GM12878 (cell line): Measurements from ENCODE around the gene SPEG. TPM values are rescaled to one million over a fixed set of nuclear protein-coding genes. Genes with fewer than 3 reads are reported as not detected.
A peak's percentile ranks its signal among the peaks of the same experiment; 100 is the strongest.

Experiments used
- BACH1 ChIP-seq: fragments of 450-650 bp; IDR thresholded peaks from 2 replicates; pipeline ENCODE4 v1.6.1; 2017; ENCODE audit warnings: mild to moderate bottlenecking, borderline replicate concordance
- BCL3 ChIP-seq: IDR thresholded peaks from 2 replicates; pipeline ENCODE4 v1.6.1; 2011; ENCODE audit warnings: borderline replicate concordance, low read depth, mild to moderate bottlenecking, moderate library complexity, low read length; ENCODE audit not compliant: insufficient read depth, poor library complexity, severe bottlenecking
- CHD2 ChIP-seq: IDR thresholded peaks from 2 replicates; pipeline ENCODE4 v1.6.1; 2011; ENCODE audit warnings: low read depth, low read length, improper control_type of control experiment, borderline replicate concordance
- CREM ChIP-seq: IDR thresholded peaks from 2 replicates; pipeline ENCODE4 v1.6.1; 2014; ENCODE audit warnings: antibody characterized with exemption, low read depth
- DPF2 ChIP-seq: fragments of 450-650 bp; IDR thresholded peaks from 2 replicates; pipeline ENCODE4 v1.6.1; 2017; ENCODE audit warnings: mild to moderate bottlenecking
- GATAD2B ChIP-seq: fragments of 450-650 bp; conservative IDR thresholded peaks from 2 replicates; pipeline ENCODE4 v1.6.1; 2017; ENCODE audit warnings: low read depth, mild to moderate bottlenecking, moderate library complexity
- HCFC1 ChIP-seq: fragments of 150-350 bp; IDR thresholded peaks from 2 replicates; pipeline ENCODE4 v1.6.1; 2014; ENCODE audit warnings: low read length
- IKZF2 ChIP-seq, 2 experiments: fragments of 450-650 bp; IDR thresholded peaks; 2 replicates each; pipeline ENCODE4 v1.6.1; 2017; ENCODE audit warnings: mild to moderate bottlenecking in 2 of 2, moderate library complexity in 2 of 2
- LARP7 ChIP-seq: fragments of 450-650 bp; IDR thresholded peaks from 2 replicates; pipeline ENCODE4 v1.6.1; 2017; ENCODE audit warnings: mild to moderate bottlenecking
- MYB ChIP-seq: fragments of 150-350 bp; IDR thresholded peaks from 2 replicates; pipeline ENCODE4 v1.6.1; 2014; ENCODE audit warnings: mild to moderate bottlenecking, low read depth, low read length, borderline replicate concordance
- PAX5 ChIP-seq: IDR thresholded peaks from 2 replicates; pipeline ENCODE4 v1.6.1; 2011; ENCODE audit warnings: low read depth, low read length, borderline replicate concordance
- RAD21 ChIP-seq: IDR thresholded peaks from 2 replicates; pipeline ENCODE4 v1.6.1; 2011; ENCODE audit warnings: mild to moderate bottlenecking, low read depth, low read length, moderate library complexity; ENCODE audit not compliant: insufficient read depth
- RB1 ChIP-seq: fragments of 450-650 bp; formaldehyde crosslinking; IDR thresholded peaks from 2 replicates; pipeline ENCODE4 v1.6.1; 2017; ENCODE audit warnings: mild to moderate bottlenecking, borderline replicate concordance
- RUNX3 ChIP-seq: IDR thresholded peaks from 2 replicates; pipeline ENCODE4 v1.6.1; 2012; ENCODE audit warnings: low read length, inconsistent platforms
- SMARCA5 ChIP-seq: fragments of 450-650 bp; IDR thresholded peaks from 2 replicates; pipeline ENCODE4 v1.6.1; 2017; ENCODE audit warnings: mild to moderate bottlenecking
- TCF3 ChIP-seq: IDR thresholded peaks from 2 replicates; pipeline ENCODE4 v1.6.1; 2012; ENCODE audit warnings: low read depth, mild to moderate bottlenecking, low read length, borderline replicate concordance; ENCODE audit not compliant: insufficient read depth
- YBX1 ChIP-seq: fragments of 450-650 bp; IDR thresholded peaks from 2 replicates; pipeline ENCODE4 v1.6.1; 2016; ENCODE audit warnings: antibody characterized with exemption
- YY1 ChIP-seq: IDR thresholded peaks from 2 replicates; pipeline ENCODE4 v1.6.1; 2011; ENCODE audit warnings: low read depth, mild to moderate bottlenecking, low read length
- polyA plus RNA-seq, 11 experiments: library from polyadenylated mRNA; depleted of rRNA in 4 of 11; unstranded in 6 of 11; stranded (reverse) in 5 of 11; fragments of >200 nt; fragmentation: Nextera tagmentation in 4 of 11; fragmentation: Illumina TruSeq in 1 of 11; extraction: Ambion mirVana in 4 of 11; extraction: Trizol in 1 of 11; gene quantifications; 1 replicate in 1 of 11; 2 replicates in 10 of 11; pipeline versions ENCODE4 v1.2.1 to v1.2.3, GENCODE V29; 2011 to 2016; ENCODE audit warnings: inconsistent platforms in 2 of 11, missing spikeins in 2 of 11, low read depth in 1 of 11
- total RNA-seq, 4 experiments: library from RNA; depleted of rRNA in 3 of 4; stranded (reverse); fragments of >200 nt in 3 of 4; fragmentation: Illumina TruSeq in 1 of 4; extraction: Trizol in 1 of 4; gene quantifications; 2 replicates each; pipeline versions ENCODE4 v1.2.1 to v1.2.3, GENCODE V29; 2013 to 2021
- TF ChIP-seq, protein P1 (sequence below): IDR thresholded peaks from 2 replicates; pipeline ENCODE4 v1.6.1; 2012; ENCODE audit warnings: mild to moderate bottlenecking, low read depth, low read length
- TF ChIP-seq, protein P2 (sequence below): fragments of 450-650 bp; IDR thresholded peaks from 2 replicates; pipeline ENCODE4 v1.6.1; 2017; ENCODE audit warnings: mild to moderate bottlenecking, moderate library complexity
- TF ChIP-seq, protein P3 (sequence below): IDR thresholded peaks from 2 replicates; pipeline ENCODE4 v1.6.1; 2011; ENCODE audit warnings: low read depth, mild to moderate bottlenecking, low read length, moderate library complexity, borderline replicate concordance; ENCODE audit errors: extremely low read depth

SPEG gene
- total and polyA plus RNA-seq, 10 of the 15 experiments (the other 5 are each of a cell fraction or from before 2014, with no cell fraction given), result 0.03 to 0.28 TPM; not detected in 8

GRCh38 chr2:219541611-219542180 is 107.1 kb downstream of the SPEG start (continued):
- TF ChIP-seq BCL3, result no peak
- TF ChIP-seq SMARCA5, result peak; percentile 98
- TF ChIP-seq TCF3, result peak; percentile 96
- 0 out of 2 replicates have a peak, but pooled peaks have one; percentile 19 for TF ChIP-seq PAX5
- peak; percentile 59 for TF ChIP-seq DPF2
- peak; percentile 84 for TF ChIP-seq LARP7
- TF ChIP-seq YBX1, result no peak
- peak; percentile 33 for TF ChIP-seq RAD21
- peak; percentile 49; the same call in 1 of the 2 replicates for TF ChIP-seq YY1
- peak; percentile 91 for TF ChIP-seq GATAD2B
- peak in 1 of 2 experiments; percentile 32; a peak in 1 of 4 replicates for TF ChIP-seq IKZF2 (IDR thresholded peaks at IDR 0.05)
- TF ChIP-seq HCFC1, result no peak
- TF ChIP-seq CREM, result peak; percentile 71
- TF ChIP-seq MYB, result no peak
- TF ChIP-seq BACH1, result peak; percentile 71
- 0 out of 2 replicates have a peak, but pooled peaks have one; percentile 31 for TF ChIP-seq CHD2
- TF ChIP-seq, protein P1, sequence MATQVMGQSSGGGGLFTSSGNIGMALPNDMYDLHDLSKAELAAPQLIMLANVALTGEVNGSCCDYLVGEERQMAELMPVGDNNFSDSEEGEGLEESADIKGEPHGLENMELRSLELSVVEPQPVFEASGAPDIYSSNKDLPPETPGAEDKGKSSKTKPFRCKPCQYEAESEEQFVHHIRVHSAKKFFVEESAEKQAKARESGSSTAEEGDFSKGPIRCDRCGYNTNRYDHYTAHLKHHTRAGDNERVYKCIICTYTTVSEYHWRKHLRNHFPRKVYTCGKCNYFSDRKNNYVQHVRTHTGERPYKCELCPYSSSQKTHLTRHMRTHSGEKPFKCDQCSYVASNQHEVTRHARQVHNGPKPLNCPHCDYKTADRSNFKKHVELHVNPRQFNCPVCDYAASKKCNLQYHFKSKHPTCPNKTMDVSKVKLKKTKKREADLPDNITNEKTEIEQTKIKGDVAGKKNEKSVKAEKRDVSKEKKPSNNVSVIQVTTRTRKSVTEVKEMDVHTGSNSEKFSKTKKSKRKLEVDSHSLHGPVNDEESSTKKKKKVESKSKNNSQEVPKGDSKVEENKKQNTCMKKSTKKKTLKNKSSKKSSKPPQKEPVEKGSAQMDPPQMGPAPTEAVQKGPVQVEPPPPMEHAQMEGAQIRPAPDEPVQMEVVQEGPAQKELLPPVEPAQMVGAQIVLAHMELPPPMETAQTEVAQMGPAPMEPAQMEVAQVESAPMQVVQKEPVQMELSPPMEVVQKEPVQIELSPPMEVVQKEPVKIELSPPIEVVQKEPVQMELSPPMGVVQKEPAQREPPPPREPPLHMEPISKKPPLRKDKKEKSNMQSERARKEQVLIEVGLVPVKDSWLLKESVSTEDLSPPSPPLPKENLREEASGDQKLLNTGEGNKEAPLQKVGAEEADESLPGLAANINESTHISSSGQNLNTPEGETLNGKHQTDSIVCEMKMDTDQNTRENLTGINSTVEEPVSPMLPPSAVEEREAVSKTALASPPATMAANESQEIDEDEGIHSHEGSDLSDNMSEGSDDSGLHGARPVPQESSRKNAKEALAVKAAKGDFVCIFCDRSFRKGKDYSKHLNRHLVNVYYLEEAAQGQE, result 0 out of 2 replicates have a peak, but pooled peaks have one; percentile 11
- TF ChIP-seq RUNX3, result 0 out of 2 replicates have a peak, but pooled peaks have one; percentile 11
- TF ChIP-seq, protein P2, sequence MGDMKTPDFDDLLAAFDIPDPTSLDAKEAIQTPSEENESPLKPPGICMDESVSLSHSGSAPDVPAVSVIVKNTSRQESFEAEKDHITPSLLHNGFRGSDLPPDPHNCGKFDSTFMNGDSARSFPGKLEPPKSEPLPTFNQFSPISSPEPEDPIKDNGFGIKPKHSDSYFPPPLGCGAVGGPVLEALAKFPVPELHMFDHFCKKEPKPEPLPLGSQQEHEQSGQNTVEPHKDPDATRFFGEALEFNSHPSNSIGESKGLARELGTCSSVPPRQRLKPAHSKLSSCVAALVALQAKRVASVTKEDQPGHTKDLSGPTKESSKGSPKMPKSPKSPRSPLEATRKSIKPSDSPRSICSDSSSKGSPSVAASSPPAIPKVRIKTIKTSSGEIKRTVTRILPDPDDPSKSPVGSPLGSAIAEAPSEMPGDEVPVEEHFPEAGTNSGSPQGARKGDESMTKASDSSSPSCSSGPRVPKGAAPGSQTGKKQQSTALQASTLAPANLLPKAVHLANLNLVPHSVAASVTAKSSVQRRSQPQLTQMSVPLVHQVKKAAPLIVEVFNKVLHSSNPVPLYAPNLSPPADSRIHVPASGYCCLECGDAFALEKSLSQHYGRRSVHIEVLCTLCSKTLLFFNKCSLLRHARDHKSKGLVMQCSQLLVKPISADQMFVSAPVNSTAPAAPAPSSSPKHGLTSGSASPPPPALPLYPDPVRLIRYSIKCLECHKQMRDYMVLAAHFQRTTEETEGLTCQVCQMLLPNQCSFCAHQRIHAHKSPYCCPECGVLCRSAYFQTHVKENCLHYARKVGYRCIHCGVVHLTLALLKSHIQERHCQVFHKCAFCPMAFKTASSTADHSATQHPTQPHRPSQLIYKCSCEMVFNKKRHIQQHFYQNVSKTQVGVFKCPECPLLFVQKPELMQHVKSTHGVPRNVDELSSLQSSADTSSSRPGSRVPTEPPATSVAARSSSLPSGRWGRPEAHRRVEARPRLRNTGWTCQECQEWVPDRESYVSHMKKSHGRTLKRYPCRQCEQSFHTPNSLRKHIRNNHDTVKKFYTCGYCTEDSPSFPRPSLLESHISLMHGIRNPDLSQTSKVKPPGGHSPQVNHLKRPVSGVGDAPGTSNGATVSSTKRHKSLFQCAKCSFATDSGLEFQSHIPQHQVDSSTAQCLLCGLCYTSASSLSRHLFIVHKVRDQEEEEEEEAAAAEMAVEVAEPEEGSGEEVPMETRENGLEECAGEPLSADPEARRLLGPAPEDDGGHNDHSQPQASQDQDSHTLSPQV, result peak; percentile 52; the same call in 1 of the 2 replicates
- peak; percentile 96 for TF ChIP-seq RB1
- TF ChIP-seq, protein P3, sequence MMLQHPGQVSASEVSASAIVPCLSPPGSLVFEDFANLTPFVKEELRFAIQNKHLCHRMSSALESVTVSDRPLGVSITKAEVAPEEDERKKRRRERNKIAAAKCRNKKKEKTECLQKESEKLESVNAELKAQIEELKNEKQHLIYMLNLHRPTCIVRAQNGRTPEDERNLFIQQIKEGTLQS, result peak; percentile 16; the same call in 1 of the 2 replicates
